HG03025 (cell line): Measurements from ENCODE around the gene PREB.
A peak's percentile ranks its signal among the peaks of the same experiment; 100 is the strongest.
"Not testable (repeated sequence)": the region's sequence is repeated elsewhere in the genome, so short reads cannot be mapped to it uniquely, and the experiment has no call there.

Experiments
- ATAC-seq: cut with Tn5 transposase; IDR thresholded peaks from one replicate; pipeline ENCODE4 v1.9.1; 2021; ENCODE audit warnings: mild to moderate bottlenecking, moderate library complexity; ENCODE audit not compliant: unreplicated experiment, low FRiP score

The PREB gene, protein sequence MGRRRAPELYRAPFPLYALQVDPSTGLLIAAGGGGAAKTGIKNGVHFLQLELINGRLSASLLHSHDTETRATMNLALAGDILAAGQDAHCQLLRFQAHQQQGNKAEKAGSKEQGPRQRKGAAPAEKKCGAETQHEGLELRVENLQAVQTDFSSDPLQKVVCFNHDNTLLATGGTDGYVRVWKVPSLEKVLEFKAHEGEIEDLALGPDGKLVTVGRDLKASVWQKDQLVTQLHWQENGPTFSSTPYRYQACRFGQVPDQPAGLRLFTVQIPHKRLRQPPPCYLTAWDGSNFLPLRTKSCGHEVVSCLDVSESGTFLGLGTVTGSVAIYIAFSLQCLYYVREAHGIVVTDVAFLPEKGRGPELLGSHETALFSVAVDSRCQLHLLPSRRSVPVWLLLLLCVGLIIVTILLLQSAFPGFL

DNA sequence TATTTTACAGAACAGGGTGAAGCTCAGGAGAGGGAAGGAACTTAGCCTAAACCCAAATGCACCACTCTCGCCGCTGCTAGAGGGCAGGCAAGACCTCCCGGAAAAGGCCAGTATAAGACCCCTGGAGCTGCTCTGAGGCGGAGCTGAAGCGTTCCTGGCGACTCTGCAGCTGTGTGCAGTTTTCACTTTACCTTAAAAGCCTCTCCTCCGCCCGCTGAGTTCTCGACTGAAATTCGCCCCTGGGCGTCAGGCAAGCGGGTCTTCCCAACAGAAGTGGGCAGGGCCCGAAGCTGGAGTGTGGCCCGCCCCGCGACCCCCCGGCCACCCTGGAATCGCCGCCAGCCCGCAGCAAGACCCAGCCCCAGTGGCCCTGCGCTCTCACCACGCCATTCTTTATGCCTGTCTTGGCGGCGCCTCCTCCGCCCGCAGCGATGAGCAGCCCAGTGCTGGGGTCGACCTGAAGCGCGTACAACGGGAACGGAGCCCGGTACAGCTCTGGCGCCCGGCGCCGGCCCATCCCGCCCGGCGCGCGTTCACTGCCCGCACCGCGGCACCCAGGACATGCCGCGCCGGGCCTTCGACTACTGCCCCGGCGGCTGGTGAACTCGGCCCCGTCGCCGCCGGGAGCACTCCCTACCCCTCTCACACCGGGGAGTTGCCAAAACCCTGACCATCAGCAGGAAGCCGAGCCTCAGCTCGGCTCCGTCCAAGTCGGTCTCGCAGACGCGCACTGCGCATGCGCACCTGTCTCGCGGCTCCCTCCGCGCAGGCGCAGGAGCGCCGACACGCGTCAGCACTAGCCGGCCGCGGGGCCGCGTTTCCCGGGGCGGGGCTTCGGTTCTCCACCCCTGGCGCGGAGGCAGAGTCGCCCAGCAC lies at the start of gene PREB:
PREB (minus strand) TSS at position 732 of the 876 bp plus-strand sequence; CDS start at position 517, 215 bp downstream.
- peak; percentile 72 for ATAC-seq

DNA sequence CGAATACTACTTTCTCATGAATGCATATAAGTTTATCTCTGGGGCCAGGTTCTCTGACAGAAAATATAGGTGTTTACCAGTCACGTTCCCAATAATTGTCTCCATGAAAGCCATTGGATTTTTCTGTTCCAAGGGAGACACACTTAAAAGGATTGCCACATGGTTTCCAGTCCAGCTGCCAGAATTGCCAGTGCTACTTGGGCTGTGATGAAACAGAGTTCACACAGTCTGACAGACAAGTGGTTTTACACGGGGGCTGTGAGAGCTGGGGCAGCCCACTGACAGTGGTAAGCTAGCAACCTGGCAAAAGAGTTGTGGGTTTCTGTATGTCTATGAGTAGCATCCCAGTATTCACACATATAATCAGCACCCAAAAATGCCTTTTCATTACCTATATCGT lies 49.7 kb upstream of the PREB start:
- ATAC-seq = no peak

DNA sequence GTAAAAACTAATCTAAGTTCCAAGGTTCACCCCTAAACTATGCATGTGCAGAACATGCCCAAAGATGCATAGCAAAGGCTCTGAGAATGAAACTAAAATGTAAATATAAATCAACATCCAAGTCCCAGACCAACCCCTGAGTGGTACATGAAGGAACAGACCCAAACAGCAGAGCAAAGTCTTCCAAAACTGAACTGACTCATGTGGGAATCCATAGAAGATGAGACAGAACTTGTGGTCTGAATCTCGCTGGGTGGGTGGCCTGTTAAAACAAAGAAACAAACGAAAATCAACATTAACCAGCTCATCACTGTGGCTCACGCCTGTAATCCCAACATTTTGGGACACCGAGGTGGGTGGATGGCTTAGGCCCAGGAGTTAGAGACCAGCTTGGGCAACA lies 47.9 kb upstream of the PREB start:
- no peak for ATAC-seq

DNA sequence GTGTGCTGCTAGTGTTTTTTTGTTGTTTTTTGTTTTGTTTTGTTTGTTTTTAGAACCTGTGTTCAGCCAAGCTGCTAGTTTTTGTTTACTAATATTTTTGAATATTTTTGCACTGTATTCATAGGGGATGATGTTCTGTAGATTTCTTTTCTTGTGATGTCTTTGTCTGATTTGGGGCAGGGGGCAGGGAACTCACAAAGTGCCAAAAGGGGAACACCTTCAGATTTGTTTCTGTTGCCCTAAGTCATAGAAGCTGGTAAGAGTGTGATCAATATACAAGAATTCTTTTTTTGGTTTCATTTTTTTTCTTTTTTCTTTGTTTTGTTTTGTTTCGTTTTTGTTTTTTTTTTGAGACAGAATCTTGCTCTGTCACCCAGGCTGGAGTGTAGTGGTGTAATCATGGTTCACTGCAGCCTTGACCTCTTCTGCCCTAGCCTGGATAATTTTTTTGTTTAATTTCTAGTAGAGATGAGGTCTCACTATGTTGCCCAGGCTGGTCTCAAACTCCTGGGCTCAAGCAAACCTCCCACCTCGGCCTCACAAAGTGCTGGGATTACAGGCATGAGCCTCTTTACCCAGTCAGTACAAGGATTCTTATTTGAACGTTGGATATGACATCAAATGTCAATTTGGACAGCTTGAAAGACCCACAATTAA lies 45.0 kb upstream of the PREB start:
- no peak for ATAC-seq

DNA sequence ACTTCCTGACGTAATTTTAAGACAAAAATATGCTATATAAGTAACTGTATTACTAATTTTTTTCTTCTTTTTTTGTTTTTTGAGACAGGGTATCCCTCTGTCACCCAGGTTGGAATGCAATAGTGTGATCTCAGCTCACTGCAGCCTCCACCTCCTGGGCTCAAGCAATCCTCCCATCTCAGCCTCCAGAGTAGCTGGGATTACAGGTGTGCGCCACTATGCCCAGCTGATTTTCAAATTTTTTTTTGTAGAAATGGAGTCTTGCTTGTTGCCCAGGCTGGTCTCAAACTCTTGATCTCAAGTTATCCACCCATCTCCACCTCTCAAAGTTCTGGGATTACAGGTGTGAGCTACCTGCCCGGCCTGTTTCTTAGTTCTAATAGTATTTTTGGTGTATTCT lies 44.0 kb upstream of the PREB start:
- no peak for ATAC-seq

DNA sequence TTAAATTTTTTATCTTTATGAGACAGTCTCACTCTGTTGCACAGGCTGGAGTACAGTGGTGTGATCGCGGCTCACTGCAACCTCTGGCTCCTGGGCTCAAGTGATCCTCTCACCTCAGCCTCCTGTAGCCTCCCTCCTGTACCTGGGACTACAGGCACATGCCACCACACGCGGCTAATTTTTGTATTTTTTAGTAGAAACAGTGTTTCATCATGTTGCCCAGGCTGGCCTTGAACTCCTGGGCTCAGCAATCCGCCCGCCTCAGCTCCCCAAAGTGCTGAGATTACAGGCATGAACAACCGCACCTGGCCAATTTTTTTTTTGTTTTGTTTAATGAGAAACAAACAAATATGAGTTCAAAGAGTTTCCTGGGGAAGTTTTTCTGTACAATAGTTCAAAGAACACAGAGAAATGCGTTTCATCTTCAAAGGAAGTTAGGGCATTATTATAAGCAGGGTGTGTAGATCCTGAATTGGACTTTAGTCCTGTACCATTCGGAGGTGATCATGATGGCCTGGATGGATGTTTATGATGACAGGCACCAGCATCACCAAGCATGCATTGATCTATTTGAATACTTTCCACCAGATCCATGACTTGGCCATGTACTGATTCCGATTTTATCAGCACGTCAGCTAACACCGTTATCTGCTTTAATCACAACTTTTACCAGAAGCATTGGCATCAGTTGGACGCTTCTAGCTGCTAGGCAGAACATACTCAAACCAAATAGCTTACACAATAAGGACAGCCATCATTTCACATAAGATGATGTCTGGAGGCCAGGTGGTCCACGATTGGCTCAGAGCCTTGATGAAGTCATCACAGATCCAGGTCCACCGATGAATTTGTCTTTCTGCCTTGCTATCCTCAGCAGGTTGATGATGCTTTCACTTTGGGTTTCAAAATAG lies 43.3 kb upstream of the PREB start:
- ATAC-seq = no peak

DNA sequence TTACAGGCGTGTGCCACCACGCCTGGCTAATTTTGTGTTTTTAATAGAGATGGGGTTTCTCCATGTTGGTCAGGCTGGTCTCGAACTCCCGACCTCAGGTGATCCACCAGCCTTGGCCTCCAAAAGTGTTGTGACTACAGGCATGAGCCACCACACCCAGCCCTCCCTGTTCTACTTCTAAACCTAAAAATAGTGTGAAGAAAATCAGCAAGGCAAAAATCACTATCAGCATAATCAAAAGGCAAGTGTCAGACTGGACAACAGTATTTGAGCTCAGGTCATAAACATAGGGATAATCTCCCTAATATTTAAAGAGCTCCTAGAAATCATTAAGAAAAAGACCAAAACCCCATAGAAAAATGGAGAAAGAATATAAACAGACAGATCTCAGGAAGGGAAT lies 41.3 kb upstream of the PREB start:
- ATAC-seq = not testable (repeated sequence)

DNA sequence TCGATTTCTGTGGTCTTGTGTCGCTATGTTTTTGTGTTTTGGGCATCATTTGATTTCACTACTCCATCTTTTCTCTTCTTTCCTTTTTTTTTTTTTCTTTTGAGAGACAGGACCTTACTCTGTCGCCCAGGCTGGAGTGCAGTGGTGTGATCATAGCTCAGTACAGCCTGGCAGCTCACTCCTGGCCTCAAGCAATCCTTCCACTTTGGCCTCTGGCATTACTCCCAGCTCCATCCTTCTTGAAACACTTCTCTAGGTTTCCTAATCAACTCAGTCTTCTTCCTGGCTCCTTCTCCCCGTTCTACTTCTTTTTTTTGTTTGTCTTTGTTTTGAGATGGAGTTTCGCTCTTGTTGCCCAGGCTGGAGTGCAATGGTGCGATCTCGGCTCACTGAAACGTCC lies 40.9 kb upstream of the PREB start:
- ATAC-seq = no peak

DNA sequence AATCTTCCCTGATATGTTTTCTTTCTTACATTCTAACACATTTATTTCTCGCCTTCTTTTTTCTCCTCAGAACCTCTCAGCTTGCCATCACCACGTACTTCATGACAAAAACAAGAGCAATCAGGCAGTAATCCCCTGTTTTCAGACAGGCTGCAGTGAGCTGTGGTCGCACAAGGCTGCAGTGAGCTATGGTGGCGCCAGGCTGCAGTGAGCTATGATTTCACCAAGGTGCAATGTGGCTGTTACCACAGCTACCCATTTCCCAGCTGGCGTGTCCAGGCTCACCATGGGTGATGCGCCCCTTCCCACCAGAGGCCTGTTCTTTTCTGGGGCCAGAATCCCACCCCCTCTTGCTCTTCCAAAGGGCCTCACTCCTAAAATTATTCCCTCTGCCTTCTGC lies 40.2 kb upstream of the PREB start:
- ATAC-seq = no peak

DNA sequence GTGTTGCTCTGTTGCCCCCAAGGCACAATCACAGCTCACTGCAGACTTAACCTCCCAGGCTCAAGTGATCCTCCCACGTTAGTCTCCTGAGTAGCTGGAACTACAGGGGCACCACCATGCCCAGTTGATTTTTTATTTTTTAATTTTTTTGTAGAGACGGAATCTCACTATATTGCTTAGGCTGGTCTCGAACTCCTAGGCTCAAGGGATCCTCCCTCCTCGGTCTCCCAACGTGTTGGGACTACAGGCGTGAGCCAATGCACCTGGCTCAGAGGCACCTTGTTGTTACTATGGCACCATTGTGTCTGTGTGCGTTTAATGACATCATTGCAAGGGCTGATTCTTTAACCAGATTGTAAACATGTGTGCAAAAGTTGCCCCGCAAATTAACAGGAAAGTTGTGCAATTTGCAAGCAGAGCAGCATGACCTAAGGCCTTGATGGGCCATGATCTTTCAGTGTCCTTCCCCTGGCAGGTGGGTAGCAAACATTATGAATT lies 37.0 kb upstream of the PREB start:
- ATAC-seq = no peak

DNA sequence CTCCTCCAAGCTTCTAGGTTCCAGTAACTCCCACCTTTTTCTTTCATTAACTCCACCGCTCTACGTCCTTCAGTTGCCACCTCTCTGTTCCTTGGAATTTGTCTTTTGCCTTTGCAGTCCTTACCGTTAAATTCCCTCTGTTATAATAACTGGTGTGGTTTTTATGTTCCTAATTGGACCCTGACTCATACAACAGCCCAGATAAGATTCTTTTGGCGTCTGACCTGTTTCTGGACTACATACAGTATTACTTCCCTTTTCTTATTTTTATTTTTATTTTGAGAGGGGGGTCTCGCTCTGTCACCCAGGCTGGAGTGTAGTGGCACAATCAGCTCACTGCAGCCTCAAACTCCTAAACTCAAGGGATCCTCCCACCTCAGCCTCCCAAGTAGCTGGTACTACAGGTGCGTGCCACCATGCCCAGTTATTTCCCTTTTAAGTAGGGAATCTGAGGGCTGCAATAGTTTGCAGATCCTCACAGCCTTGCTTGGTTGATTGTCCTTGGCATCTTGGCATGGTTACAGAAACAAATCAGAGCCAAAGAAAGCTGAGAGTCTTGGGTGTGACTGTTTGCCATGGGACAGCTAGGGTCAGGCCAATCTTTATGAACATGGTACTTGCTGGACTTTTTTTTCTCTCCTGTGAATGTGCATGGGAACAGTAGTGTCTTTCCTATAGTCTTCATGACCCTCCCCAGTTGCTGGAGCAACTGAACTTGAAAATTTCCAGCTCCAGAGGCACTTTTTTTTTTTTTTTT lies 36.3 kb upstream of the PREB start:
- no peak for ATAC-seq

DNA sequence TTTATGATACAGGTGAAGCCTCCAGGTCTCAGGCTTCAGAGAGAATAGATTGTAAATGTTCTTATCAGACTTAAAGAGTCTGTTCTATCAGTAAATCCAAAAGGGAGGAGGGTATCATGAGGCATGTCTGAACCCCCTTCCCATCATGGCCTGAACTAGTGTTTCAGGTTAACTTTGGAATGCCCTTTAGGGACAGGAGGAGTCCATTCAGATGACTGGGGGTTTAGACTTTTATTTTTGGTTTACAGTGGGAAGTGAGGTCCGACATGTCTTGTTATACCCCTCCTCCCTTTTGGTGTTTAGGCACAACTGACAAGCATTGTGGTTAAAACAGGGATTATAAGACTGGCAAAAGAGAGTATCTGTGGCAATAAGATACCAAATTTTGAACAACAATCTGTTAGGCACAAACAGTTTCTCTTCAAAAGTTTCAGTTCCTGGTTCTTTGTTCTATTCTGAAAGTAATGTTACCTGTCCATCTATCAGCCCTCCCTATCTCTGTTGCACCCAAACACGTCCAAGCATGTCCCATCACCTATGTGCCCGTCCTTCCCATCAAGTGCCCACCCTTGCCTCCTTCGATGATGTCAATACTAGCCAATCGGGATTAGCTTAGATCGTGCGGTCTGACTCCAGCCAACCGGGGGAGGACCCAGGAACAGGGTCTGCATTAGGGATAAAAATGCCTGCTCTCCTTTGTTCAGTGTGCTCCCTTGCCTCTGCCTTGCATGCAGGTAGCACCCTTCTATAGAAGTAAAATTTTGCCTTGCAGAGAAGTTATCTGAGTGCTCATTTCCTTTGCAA lies 30.7 kb upstream of the PREB start:
- no peak for ATAC-seq

DNA sequence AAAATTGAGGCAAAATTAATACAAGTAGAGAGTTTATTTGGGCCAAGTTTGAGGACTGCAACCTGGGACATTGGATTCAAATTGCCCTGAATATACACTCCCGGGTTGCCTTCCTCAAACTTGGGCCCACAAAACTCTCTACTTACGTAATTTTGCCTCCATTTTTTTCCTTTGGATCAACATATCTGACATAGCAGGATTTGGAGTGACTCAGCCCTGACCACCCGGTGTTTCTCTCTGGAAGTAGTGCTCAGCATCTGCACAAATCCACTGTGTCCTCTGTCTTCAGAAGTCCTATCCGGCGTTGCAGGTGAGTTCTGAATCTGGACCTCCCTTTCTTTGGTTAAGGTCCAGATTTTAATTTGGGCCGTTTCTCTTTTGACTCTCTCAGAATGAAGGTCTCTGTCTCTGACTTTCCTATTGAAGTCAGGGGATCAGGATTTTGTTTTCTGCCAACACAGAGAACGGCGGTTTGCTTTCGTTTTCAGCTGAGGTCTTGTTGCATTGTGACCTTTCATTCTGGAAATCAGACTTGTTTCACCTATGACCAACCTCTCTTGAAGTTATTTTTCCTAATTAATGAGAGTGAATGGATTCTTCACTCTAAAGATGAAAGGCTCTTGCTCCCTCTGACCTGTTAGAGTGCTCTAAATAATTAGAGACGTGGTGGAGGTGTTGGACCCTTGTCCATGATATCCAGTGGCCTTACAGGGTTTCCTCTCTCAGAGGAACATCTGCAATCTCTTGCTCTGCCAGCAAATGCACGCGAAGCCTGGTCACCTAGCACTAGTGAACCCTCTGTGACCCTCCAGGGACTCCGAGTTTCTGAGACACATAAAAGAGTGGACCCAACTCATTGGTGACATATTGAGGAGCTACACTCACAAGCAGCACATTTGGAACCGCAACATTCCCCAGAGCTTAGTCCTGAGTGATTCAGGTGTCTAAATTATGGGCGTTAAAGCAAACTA lies 28.0 kb upstream of the PREB start:
- no peak for ATAC-seq

DNA sequence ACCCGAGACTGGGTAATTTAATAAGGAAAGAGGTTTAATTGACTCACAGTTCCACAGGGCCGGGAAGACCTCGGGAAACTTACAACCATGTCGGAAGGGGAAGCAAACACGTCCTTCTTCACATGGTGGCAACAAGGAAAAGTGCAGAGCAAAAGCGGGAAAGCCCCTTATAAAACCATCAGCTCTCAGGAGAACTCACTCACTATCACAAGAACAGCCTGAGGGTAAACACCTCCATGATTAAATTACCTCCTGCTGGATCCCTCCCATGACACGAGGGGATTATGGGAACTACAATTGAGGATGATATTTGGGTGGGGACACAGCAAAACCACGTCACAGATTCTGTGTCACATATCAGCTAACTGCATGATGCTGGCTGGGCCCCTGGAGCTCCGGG lies 25.8 kb upstream of the PREB start:
- ATAC-seq = no peak

DNA sequence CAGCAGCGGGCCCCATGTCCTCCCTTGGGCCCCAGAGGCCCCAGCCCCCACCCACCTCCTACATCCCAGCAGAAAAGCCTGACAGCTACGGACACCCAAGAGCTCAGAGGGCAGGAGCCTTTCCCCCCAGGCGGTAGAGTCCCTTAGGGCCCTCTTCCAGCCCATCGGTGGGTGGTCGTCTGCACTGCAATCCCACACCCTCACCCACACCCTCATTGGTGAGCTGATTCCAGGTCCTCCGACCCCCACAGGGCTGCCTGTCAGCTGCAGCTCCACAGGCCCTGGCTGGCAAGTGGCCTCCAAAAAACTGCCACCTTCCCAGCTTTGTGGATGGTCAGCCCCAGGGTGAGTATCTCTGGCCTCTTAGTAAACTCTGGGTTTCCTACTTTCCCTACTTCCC lies 24.8 kb upstream of the PREB start:
- no peak for ATAC-seq

DNA sequence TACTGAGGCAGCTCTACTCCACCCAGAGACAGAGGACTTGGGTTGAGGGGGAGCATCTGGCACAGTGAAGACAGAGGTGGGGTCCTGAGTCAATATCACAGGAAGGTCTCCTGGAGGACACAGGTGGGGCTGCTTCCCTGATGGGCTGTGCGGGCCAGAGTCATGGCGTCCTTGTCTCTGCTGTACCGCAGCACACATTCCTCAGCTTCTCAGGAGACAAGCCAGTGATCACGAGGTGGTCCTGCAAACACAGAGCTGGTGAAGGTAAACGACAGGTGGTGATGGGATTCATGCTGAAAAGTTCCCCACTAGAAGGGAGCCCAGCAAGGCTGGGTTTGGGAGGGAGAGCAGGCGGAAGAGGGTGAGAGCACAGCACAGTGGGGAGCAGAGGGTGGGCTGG lies 24.0 kb upstream of the PREB start:
- ATAC-seq = no peak

DNA sequence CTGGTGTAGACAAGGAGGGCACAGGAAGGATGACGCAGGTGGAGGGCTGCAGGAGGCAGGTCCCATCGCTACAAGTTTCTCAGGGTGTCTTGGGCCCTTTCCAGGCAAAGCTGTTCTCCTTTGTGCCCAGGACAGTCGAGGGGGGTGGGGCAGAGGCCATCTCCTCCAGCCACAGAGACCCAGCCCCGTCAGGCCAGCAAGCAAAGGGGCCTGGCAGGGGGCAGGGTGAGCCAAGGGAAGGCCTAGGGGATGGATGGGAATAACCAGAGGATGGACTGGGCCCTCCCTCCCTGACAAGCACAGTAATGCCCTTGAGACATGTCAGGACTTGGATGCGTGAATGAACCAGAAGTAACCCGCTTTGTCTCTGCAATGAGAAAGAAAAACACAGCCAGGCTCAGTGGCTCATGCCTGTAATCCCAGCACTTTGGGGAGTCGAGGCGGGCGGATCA lies 20.7 kb upstream of the PREB start:
- no peak for ATAC-seq
